Transverse colon (tissue), 3 donors: ENCODE results near the gene CCL3.

Experiments used
- CTCF ChIP-seq, 5 experiments: fragments of 200-600 bp in 3 of 5; fragments of 450-650 bp in 2 of 5; sonication (generic) in 3 of 5; IDR thresholded peaks; 1 replicate in 2 of 5; 2 replicates in 3 of 5; pipeline ENCODE4 v1.5.1; 2016 to 2017; ENCODE audit warnings: antibody characterized with exemption in 5 of 5, inconsistent platforms in 3 of 5, mild to moderate bottlenecking in 2 of 5, moderate library complexity in 1 of 5
- EP300 ChIP-seq: sonication (generic); formaldehyde crosslinking; IDR thresholded peaks from one replicate; pipeline ENCODE4 v1.6.1; 2017; ENCODE audit warnings: antibody characterized with exemption, low read depth
- POLR2A ChIP-seq: fragments of 450-650 bp; IDR thresholded peaks from one replicate; pipeline ENCODE4 v1.6.1; 2016; ENCODE audit warnings: antibody characterized with exemption, mild to moderate bottlenecking, moderate library complexity

- TF ChIP-seq CTCF (IDR thresholded peaks at IDR 0.05) (no peak), EP300 (no peak), POLR2A (no peak)
Observed at GRCh38 chr17:36106493-36106835, 16.5 kb upstream of the CCL3 start.
